Right kidney (tissue), 1 donor: Measurements from ENCODE around the gene NRG2.

ENCODE experiments used
- DNase-seq: peaks from one replicate; pipeline ENCODE4 v3.0.0-alpha.2; 2016

The NRG2 gene

DNA sequence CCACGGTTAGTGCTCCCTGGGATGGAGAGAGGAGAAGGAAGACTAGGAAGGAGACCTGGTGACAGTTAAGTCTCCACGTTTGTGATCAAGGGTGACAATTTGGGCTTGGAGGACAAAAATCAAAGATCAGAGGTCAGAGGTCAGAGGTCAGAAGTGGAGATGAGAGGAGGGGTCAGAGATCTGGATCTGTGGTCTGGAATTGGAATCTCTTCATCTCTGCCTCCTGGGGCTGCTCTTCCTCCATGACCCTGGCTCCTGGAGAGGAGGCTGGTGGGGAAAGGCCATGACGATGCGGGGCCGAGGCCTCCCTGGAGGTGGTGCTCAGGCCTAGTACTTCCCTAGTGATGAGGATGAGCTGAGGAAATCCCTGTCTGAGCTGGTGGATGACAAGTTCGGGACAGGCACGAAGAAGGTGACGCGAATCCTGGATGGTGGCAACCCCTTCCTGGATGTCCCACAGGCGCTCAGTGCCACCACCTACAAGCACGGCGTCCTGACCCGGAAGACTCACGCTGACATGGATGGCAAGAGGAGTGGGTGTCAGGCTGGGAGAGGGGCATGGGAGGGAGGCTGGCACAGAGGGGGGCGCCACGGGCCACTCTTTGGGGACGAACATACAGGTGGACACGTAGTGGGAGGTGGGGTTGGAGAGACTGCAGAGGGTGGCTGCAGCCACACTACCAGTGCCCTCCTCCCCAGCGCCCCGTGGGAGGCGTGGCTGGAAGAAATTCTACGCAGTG lies 206.5 kb downstream of the NRG2 start:
- no peak for DNase-seq

DNA sequence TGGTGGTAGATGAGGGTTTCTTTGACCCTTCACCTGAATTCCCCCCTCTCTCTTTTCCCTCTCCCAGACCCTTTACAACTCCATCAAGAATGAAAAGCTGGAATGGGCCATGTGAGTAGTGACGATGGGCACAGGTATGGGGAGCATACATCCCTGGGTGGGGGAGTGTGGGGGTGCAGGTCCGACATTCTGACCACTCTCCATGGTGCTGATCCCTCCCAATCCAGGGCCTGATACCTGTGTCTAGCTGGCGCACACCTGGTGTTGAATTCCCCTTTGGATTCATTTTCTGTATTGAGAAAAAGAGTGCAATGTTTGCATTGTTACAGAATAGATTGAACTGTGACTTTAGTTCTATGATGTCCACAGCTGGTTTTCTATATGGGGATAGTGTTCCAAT lies 207.4 kb downstream of the NRG2 start:
- no peak for DNase-seq

DNA sequence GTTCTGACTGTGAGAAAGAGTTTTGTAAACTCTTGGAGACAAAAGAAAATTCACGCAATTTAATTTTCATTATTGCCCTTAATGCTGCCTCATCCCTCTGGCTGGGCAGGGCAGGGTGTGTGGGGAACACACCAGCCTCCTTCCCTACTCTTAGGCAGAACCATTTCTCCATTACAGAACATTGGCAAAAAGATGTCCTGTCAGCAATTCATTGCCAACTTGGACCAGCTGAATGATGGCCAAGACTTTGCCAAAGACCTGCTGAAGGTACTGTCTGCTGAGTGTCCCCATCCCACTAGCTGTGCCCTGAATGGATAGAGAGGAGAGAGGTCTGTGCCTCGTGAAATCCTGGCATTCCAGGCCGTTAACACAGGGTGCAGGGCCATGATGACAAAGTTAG lies 209.6 kb downstream of the NRG2 start:
- DNase-seq: no peak

DNA sequence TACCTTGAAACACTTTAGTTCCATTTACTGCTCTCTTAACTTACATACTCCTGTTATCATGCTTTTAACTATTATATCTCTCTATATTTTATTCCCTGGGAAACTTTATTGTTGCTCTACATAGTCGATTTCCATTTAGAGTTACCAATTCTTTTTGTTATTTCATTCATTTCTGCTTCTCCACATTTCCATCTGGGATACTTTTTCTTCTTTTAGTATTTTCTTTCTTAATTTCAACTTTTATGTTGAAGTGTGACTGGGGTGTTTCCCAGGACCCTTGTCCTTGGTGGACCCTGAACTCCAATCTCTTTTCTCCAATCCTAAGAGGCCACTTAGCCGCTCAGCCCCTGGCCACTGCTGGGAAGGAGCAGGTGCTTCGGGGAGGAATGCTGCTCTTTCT lies 211.5 kb downstream of the NRG2 start:
- no peak for DNase-seq

DNA sequence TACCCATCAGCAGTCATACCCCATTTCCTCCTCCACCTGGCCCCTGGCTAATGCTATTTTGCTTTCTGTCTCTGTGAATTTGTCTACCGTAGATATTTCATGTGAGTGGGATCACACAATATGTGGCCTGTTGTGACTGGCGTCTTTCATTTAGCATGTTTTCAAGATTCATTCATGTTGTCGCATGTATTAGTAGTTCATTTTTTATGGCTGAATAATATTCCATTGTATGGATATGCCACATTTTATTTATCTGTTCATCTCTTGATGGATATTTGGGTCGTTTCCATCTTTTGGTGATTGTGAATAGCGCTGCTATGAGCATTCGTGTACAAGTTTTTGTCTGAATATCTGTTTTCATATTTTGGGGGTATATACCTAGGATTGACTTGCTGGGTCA lies 213.6 kb downstream of the NRG2 start:
- DNase-seq: no peak

DNA sequence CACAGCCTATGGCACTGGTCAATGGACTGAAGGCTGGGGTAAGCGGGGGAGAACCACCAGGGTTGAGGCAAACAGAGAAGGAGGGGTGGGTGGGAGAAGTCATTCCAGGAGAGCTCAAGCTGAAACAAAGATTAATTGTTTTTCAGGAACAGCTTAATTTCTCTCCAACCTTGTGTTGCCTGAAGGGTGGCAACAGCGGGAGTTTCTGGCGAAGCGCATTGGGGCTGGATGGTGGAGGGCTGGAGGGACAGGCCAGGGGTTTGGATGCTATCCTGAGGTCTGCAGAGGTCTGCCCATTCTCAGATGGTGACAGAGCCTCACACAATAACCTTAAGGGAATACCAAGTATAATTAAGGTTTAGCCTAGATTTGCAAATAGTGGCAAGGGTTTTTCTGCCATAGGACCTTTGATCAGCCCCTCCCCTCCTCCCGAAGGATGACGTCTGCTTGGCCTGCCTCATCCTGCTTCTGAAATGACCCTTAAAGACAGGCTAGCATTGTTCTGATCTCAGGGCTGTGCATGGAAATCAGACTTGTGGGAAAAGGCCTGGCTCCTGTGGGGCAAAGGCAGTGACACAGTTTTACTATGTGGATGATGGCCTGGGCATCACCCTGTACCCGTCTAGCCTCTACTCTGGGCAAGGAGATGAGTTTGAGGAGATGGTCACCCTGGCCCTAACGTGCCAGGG lies 214.7 kb downstream of the NRG2 start:
- no peak for DNase-seq

GRCh38 chr5:139825690-139826089 lies 217.4 kb downstream of the NRG2 start:
- no peak for DNase-seq

- DNase-seq: no peak
Observed at GRCh38 chr5:139823757-139824355, 219.2 kb downstream of the NRG2 start.

GRCh38 chr5:139822553-139823425 lies 220.3 kb downstream of the NRG2 start:
- no peak for DNase-seq

- DNase-seq: no peak
Observed at GRCh38 chr5:139821806-139822552, 221.1 kb downstream of the NRG2 start.

- DNase-seq: no peak
Observed at GRCh38 chr5:139820606-139821005, 222.5 kb downstream of the NRG2 start.

GRCh38 chr5:139820130-139820529 lies 223.0 kb downstream of the NRG2 start:
- DNase-seq: no peak

GRCh38 chr5:139817970-139818369 lies 225.1 kb downstream of the NRG2 start:
- DNase-seq: no peak

DNA sequence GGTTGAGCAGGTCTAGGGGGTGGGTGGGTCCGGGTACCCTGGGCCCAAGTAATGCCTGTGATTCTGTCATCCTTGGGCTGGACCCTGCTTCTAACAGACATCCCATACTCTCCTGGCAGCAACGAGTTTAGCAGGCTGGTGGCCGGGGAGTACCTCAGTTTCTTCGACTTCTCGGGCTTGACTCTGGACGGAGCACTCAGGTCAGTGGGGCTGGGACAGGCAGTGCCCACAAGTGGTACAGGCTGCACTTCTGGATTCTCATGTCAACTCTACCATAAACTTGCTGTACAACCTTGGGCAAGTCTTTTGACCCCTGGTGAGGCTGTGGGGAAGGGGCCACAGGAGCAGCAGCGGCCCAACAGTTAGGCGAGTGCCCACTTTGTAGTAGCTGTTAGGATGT lies 225.7 kb downstream of the NRG2 start:
- DNase-seq: no peak

DNA sequence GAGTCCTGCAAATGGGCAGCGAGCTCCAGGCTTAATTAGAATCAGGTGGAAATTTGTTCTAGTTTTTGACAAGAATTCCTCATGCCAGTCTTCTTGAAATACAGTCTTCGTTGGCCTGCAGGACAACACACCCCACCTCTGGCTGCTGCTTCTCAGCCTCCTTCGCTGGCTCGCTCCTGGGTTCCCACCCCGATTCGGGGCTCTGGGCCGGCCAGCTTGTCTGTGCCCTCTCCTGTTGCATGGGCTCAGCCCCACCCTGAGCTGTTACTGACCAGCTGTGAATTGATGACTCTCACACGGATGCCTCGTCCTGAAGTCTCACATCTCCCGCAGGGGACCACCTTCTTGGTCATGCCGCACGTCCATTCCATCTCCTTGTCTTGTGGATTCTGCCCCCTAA lies 226.5 kb downstream of the NRG2 start:
- DNase-seq: no peak

DNA sequence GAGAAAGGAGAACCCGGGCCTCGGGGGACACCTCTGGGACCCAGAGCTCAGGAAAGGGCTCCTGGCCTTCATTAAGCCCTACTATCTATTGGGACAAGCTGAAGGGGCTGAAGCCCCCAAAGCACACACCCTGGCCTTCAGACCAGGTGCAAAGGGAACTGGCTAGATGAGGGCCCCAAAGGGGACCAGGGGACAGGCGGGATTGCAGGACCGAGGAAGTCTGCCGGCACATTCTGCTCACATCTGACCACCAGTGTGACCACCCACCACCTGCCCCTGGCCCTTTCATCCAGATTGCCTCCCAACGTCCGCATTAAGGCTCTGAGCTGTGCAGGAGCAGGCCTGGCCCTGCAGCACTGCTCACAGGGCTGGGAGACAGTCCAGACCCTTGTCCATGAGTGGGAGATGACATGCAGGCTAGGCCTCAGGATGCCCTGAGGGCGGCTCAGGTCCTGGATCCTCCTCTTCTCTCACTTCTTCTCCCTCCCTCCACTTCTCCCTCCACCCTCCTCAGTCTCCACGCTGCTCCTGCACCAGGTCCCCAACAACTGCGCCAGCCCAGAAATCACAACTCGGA lies 228.3 kb downstream of the NRG2 start:
- no peak for DNase-seq

GRCh38 chr5:139814191-139814601 lies 228.9 kb downstream of the NRG2 start:
- DNase-seq: no peak

- no peak for DNase-seq
Observed at GRCh38 chr5:139812836-139813805, 230.0 kb downstream of the NRG2 start.

DNA sequence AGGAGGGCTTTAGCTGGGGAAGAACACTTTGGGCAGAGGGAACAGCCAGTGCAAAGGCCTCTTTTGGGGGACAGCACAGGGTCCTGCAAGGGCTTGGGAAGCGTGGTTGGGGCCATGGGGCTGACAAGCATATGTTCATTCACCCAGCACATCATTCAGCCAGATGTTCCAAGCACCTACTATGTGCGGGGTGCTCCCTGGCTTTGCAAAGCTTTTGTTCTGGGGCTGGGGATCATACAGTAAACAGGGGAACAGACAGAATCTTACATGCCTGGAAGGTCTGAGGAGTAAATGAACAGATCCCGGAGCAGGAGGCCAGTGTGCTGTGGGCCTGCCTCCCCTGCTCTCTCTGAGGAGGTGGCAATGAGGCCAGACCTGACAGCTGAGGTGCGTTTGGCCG lies 230.8 kb downstream of the NRG2 start:
- no peak for DNase-seq

- DNase-seq: no peak
Observed at GRCh38 chr5:139811274-139811607, 231.9 kb downstream of the NRG2 start.
